Inflammatory macrophage treated with lipopolysaccharide for 1 hour (primary cell): ENCODE results near the gene TOGARAM2.

Experiments used
- DNase-seq, 2 donors: peaks; one replicate each; pipeline ENCODE4 v3.0.0-alpha.2; 2020 to 2022

The TOGARAM2 gene

DNA sequence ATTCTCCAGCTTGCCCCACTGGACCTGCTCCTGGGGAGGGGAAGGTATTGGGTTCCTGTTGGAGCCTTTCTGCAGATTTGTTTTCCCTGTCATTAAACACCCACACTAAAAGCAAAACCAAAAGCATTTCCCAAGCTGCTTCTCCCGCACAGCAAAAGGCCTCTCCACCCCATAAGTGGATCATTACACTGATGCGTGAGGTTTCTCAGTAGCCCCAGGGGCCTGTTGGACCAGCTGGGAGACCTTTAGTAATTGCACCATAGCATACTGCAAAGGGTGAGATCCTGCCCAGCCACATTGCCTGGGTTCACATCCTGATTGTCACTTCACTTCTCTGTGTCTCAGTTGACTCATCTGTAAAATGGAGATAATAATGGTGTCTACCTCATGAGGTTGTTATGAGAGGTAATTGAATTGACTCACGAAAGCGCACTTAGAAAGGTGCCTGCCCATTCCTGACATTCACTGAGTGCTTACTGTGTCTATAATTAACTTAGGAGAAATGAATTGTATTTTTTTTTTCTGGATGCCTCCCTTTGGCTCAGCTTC, 43.9 kb downstream of the TOGARAM2 start:
- no peak for DNase-seq

GRCh38 chr2:29025711-29026110, 44.6 kb downstream of the TOGARAM2 start:
- no peak for DNase-seq

- DNase-seq: no peak
These were observed 49.9 kb downstream of the TOGARAM2 start for GRCh38 chr2:29031046-29031445.

DNA sequence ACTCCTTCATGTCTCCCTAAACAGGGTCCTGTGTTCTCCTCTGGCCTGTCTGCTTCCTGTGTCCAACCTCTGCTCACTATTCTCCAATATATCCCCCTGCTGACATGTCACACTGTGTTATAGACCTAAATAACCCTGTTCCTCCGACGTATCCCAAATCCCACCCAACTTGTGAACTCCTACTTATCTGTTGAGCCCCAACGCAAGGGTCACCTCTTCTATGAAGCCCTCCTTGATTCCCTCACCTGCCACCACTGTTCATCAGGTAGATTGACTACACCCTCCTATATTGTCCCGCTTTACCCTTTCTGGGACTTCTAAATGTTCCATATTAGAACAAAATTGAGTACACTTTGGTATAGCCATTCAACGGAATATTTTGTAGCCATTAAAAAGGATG, 51.1 kb downstream of the TOGARAM2 start:
- no peak for DNase-seq

DNA sequence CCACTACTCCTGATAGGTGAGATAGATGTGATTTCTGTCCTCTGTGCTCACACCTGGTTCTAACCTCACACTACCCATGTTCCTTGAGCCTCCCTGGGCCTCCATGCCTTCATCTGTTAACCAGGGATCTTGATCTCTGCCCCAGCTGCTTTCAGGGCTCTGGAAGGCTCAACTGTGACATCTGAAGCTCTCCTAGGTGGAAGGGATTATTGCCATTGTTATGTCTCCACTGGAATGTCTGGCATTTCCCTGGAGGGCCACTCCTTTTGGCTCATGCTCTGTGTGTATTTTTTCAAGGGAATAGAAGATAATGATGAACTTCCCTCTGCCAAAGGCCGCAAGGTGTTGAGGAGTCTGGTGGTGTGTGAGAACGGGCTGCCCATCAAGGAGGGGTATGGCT, 52.1 kb downstream of the TOGARAM2 start:
- DNase-seq: no peak

DNA sequence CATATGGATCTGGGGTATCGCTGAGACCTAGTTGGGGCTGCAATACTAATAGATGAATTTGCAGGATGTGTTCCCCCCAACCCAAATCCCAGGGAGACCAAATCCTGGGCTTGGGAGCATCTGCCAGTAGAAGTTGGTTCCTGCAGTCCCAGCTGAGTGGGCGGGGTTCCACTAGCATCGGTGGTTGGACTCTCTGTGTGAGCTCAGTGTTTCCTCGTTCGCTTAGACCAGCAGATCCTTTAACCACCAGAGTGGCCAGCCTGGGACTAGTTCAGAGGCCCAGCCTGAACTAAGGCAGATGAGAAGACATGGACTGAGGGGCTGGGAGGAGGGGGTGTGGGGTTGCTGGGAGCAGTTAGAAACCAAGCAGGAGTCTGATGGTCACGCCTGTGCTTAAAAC, 52.6 kb downstream of the TOGARAM2 start:
- peak; percentile 40 to 54 for DNase-seq

GRCh38 chr2:29035016-29035745, 54.1 kb downstream of the TOGARAM2 start:
- peak; percentile 27 to 29 for DNase-seq

DNA sequence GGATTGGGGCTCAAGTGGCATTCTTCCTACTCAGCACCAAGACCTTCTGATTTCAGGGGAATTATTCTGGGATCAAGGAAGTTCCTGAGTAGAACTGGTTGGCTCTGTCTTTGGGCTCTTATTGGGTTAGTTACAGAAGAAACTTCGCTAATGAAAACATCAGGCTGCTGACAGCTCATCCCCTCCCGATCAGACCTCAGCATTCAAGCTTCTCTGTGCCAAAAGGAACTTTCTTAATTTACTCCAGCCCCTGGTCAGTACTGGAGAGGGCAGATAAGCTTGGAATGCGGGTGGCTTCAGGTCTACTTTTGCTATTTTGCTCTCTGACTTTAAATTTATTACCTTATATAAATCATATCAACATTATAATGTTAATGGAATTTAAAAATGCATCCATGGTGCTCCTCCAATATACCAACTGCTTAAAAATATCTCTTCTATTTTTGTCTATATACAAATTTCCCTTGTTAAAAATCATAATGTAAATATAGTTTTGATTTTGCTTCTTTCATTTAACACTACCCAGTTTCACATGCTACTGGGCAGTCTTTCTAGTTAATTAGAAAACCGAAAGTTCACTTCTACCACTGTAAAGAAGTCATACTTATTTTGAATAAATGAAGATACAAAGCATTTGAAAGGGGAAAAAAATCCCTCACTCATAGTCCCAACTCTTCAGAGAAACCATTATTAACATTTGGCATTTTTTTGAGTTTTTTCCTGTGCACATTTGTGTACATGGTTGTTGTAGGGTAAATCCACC, 58.8 kb downstream of the TOGARAM2 start:
- no peak for DNase-seq

- no peak for DNase-seq
These were observed 59.5 kb downstream of the TOGARAM2 start for GRCh38 chr2:29040552-29040951.

DNA sequence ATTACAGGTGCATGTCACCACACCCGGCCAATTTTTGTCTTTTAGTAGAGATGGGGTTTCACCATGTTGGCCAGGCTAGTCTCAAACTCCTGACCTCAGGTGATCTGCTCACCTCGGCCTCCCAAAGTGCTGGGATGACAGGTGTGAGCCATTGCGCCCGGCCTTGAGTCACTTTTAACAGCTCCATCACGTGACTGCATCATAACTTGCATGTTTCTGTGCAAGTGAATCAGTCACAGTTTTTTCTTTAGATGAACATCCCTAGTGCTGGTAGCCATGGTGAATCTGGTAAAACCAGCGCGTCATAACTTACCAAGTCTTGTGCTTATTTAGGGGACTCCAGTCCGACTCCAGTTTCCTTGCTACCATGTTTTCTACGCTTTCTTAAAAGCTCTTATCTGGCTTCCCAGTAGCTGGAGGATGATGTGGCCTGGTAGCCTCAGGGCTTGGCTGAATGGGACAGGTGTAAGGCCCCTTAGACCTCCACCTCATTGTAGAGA, 60.1 kb downstream of the TOGARAM2 start:
- no peak for DNase-seq

- DNase-seq: no peak
These were observed 61.5 kb downstream of the TOGARAM2 start for GRCh38 chr2:29042561-29043075.

- DNase-seq: no peak
These were observed 63.4 kb downstream of the TOGARAM2 start for GRCh38 chr2:29044459-29044858.

DNA sequence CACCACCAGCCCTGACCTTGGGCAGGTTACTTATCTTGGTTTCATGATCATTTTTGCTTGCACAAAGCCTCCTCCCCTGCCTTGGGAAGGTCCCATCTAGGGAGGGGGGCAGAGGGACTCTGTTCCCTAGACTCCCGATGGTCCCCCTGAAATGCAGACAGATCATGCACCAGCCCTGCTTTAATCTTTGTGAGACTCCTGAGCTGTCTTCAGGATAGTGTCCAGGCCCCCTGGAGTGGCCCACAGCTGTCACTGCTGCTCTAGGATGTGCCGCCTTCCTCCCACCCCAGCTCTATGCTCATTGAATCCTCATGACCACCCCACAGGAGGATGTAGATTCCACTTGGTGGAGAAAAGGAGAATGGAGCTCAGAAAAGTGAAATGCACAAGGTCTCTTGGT, 65.2 kb downstream of the TOGARAM2 start:
- DNase-seq: no peak

DNA sequence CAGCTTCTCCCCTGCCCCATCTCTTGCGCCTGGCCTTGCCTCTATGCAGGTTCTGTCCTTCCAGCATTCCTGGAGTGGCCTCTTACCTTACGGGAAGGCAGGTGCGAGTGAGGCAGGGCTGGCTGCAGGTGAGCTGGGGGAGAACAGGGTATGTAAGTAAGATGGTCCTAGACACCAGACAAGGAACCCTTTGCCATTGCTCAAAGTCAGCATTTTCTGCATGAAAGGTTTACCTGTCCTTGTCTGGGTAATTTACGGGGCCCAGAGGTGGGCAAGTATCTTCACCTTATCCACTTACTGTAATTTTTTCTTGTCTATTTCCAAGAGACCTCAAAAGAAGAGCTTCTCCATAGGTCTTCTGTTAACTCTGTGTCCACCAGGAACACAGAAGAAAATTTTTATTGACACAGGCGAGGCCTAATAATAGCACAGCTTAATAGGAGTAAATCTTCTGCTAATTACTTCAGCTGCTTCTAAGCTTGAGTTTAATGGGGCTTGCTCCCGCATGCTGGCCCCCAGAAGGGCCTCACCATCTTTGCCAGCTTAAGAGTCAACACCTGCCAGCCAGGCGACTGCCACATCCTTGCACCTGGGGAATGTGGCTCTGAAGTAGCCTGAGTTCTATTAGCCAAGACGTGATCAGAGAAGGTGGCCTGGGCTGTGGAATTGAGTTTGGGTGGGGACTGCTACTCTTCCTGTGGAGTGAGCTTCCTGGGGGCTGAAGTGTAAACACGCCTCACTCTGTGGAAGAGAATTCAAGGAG, 66.2 kb downstream of the TOGARAM2 start:
- DNase-seq: no peak

DNA sequence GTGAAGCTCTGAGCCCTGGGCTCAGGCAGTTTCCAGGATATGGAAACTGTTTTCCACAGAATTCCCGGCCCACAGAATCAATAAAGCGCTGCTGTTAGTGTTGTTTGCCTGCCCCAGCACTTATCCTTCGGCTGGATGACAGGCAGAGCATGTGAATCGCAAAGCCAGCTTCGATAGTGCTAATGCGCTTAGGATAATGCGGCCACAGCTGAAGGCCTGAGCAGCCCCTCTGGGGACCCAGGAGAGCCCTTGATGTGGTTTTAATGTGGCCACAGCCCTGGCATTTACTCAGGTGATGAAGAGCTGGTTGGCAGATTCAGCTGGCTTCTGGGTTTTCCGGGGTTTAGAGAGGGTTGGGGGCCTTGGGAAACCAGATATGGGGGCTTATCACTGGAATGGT, 69.5 kb downstream of the TOGARAM2 start:
- DNase-seq: no peak

- DNase-seq: no peak
These were observed 70.6 kb downstream of the TOGARAM2 start for GRCh38 chr2:29051730-29052129.

DNA sequence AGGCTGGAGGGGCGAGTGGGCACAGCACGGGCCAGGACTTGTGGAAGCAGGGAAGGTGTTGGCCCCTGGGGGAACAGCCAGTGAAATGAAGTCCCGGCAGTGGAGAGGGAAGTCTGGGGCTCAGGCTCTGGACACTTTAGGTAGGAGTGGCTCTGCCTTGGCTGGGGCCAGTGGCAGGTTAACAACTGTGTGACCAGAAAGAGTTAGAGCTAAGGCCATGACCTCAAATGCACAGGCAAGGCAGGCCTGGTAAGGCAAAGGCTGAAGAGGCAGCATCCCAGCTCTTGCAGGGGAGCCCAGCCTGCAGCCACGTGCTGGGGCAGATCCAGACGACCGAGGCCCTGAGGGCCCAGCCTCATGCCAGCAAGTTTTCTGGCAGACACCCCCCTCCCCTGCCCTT, 71.7 kb downstream of the TOGARAM2 start:
- no peak for DNase-seq

DNA sequence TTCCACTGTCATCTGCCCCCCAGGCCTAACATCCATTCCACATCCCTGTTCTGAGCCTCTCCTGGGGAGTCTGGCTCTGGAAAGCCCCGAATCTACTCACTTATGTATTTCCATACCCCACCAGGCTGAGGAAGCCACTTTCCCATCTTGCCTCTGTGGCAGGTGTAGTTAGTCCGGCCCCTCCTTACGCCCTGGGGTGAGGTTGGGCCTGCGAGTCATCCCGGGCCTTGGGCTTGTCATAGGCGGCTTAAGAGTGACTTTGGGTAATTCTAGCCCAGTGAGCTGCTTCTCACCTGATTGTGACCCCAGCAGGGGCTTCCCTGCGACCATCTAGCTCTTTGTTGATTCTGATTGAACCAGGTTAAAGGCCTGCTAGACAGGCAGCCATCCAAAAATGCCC, 72.1 kb downstream of the TOGARAM2 start:
- DNase-seq: no peak

- no peak for DNase-seq
These were observed 72.7 kb downstream of the TOGARAM2 start for GRCh38 chr2:29053670-29054400.

DNA sequence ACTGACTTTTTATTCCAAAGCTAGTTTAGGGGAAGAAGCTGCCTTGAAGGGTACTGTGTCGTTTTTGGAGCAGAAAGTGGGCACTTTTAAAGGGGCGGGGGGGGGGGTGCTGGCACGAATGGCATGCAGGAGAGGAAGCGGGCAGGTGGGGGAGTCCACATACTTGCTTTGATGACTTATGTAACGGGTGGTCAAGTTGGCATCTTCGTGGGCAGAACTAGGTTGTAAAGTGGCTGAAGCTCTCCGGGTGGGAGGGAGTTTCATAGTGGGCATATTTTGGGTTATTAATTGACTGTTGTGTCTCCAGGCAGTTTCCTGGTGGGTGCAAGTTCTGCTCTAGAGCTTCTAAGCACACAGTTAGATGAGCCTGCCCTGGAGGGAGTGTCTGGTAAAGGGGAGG, 73.3 kb downstream of the TOGARAM2 start:
- DNase-seq: no peak

- DNase-seq: no peak
These were observed 74.5 kb downstream of the TOGARAM2 start for GRCh38 chr2:29055601-29056000.

DNA sequence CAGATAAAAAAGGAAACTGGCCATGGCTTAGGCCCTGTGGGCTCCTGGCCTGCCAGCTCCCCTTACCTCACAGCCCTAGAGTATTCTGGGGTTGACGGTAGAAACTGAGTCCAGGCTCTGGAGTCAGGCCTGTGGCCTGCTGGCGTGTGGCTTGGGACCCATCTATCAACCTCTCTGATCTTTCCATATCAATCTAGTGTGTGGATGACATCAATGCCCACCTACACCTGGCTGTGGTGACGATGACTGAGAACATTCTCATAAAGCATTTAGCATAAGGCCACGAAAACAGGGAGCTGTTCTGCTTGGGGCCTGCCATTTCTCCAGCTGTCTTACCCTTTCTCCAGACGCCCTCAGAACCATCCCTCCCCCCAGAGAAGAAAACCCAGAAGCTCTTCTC, 75.4 kb downstream of the TOGARAM2 start:
- DNase-seq: no peak
